Measurements from ENCODE around the gene RSF1.

- TF ChIP-seq CTCF (IDR thresholded peaks at IDR 0.05) (no peak), POLR2A (IDR thresholded peaks at IDR 0.05) (no peak), POLR2AphosphoS5 (IDR thresholded peaks at IDR 0.05) (no peak)
Observed at GRCh38 chr11:77725433-77725832, 95.1 kb downstream of the RSF1 start.
